ENCODE measurements around the gene WFIKKN1.
A peak's percentile ranks its signal among the peaks of the same experiment; 100 is the strongest.

Gene WFIKKN1

DNA sequence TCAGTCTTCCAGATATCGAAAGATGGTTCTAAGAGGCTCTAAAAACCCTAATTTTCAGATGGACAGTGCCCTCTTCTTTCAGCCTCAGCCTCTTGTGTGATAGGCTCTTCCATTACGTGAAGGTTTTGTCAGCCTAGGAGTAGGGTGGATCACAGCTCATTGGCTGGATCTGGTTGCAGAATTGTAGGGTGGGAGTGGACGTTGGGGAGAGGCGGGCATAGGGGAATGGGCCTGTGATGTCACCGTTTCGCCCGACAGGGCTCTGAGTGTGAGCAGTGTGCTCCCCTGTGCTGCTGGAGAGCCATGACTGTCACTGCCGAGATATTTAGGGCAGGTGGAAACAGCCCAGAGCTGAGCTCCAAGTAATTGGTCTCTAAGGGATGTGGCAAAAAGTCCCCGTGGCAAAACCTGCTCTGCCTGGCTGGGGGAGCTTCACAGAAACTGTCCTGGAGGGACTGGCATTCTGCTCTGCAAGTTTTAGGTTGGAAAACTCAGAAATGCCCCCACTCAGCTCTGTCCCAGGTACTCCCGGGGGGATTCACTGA, 6.2 kb upstream of the WFIKKN1 start:
- DNase-seq (ENCODE audit: low spot score): no peak

DNA sequence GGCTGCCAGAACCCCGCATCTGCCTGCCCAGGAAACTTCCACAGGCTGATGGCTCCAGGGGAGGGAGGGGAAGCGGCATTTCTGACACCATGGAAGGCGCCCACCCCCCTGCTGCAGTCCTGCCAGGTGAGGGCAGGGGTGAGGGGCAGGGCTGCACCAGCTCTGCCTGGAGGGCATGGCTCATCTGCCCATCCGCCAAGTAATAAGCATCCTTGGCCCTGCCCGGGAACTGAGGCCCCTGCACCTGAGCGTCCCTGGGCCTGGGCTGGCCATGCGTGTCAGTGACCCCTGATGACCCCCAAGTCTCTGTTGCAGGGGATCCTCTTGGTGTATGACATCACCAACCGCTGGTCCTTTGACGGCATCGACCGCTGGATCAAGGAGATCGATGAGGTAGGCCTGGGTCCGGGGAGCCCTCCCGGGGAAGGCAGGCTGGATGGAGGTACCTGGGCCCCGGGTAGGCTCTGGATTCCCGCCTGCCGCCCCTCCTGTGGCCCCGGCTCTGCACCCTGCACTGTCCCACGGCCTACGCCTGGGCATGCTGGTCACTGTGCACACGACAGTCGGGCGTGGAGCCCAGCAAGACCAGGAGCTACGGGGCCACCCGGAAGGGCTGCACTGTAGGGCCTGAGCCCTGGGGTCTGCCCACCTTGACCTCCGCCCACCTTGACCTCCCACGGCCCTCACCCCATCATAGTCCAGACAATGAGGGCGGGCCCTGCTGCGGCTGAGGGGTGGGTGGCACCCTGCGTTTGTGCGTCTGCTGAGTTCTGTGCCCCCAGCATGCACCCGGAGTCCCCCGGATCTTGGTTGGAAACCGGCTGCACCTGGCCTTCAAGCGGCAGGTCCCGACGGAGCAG, 5.4 kb upstream of the WFIKKN1 start:
- DNase-seq (ENCODE audit: low spot score): no peak

DNA sequence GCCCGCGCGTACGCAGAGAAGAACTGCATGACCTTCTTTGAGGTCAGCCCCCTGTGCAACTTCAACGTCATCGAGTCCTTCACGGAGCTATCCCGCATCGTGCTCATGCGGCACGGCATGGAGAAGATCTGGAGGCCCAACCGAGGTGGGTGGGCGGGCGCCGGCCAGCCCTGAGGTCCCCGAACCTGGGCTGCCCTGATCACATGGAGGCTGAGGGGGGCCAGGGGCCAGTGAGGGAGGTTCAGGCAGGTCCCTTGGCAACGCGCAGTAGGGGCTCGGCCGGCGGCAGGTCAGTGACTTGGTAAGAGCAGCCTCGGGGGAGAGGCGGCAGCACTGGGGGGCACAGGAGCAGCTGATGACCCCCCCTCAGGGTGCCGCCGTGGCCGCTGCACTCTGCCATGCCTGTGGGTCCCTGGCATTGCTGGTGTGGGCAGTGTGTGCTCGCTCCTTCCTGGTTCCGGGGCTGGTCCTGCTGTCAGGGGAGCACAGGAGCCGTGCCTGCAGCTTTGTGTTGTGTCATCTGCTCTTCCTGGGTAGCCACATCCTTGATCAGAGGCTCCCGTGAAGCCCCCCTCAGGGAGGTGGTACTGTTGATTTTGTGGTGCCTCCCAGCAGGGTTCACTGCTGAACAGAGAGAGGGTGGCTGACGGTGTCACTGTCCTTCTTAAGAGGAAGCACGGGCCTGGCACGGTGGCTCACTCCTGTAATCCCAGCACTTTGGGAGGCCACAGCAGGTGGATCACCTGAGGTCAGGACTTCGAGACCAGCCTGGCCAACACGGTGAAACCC, 4.6 kb upstream of the WFIKKN1 start:
- no peak for DNase-seq (ENCODE audit: low spot score)

DNA sequence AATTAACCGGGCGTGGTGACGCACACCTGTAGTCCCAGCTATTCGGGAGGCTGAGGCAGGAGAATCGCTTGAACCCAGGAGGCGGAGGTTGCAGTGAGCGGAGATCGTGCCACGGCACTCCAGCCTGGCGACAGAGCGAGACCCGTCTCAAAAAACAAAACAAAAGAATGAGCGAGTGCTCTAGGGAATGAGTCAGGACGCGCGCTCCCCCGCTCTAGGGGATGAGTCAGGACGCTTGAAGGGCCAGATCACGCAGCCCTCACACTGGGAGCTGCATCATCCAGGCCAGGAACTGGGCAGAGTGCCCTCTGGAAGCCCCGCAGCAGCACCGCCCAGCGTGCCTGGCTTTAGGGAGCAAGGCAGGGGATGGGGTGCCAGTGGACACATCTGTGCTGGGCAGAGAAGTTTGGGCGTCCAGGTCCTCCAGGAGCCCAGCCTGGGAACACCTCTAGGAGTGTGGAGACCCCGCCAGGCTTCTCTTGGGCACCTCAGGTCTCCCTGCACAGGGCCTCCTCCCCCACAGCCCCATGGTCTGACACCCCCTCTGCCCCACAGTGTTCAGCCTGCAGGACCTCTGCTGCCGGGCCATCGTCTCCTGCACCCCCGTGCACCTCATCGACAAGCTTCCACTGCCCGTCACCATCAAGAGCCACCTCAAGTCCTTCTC, 3.9 kb upstream of the WFIKKN1 start:
- DNase-seq (ENCODE audit: low spot score): peak; percentile 94

DNA sequence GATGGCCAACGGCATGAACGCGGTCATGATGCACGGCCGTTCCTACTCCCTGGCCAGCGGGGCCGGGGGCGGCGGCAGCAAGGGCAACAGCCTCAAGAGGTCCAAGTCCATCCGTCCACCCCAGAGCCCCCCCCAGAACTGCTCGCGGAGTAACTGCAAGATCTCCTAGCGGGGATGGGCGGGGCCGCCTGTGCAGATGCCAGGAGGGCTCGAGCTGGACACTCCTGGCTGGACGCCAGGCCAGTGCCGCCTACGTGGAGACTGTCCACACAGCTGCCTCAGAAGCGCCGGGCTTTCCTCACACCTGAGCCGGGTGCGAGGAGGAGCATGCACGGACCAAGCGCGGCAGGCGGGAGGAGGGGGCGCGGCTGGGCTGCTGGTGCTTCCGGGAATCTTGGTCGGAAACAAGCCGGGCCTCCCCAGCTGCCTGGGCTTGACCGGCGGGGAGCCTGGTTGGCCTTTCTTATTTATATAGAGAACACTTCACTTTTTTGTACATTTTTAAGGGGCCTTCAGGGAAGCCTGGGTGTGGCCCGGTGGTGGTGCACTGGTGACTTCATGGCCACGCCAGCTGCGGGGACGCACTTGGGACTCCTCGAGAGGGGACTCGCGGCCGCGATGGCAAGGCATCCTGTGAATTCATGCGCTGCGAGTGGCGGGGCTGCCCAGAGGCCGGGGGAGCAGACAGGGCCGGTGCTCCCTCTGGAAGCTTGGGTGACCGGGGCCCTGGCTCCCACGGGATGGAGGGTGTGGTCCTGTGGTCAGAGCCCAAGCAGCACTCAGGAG, 3.1 kb upstream of the WFIKKN1 start:
- no peak for DNase-seq (ENCODE audit: low spot score)

DNA sequence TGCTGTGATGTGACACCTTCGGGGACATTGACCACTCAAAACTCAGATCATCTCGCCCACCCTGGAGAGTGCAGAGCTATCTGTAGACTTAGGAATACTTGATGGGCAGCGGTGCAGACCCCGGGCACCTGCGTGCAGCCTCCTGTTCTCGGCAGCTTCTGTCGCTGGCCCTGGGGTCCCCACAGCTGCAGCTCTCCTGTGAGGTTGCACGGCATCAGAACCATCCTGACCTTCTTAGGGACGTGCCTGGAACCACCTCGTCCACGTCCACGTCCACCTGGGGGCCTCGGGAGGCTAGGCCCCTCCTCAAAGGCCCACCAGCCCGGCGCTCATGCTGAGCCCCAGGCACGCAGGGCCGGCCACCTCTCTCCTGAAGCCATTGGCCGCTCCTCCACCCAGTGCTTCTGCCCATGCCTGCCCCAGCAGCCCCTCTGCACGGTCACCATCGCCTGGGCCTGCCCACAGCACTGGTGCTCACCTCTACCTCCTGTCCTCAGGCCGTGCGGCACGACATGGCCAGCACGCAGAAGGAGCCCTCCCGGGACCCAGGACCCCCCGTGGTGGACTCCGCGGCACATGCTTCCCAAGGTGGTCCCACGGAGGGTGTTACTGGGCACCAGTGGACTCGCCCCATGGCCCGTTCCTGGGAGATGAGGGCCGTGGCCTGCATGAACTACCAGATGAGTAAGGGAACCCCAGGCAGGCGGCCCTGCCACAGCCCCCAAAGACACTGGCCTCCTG, 2.3 kb upstream of the WFIKKN1 start:
- DNase-seq (ENCODE audit: low spot score): no peak

DNA sequence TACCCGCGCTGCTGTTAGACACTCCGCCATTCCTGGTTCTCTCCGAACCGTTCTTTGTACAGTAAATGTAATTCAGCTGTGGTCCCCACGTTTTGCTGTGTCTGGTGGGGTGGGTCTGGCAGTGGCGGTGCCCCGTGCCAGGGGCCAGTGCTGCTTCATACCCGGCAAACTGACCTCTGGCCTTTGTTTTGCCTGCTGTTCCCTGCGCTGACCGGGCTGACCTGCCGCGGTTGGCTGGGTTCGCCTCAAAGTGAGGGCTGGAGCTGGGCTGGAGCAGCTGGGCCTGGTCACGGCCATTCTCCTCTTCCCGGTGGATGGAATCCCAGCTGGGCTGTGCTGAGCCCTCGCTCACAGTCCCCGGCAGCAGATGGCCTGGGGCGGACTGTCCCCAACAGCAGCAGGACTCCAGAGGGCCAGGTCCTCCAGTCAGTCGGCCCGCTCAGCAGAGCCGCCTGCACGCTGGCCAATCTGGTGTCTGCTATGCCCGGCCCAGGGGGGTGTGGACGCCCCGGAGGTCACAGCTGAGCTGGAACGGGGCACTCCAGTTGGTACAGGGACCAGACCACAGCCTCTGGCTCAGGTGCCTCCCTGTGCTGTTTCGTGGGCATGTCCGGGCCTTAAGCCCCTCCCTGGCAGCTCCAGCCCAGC, 1.5 kb upstream of the WFIKKN1 start:
- no peak for DNase-seq (ENCODE audit: low spot score)

DNA sequence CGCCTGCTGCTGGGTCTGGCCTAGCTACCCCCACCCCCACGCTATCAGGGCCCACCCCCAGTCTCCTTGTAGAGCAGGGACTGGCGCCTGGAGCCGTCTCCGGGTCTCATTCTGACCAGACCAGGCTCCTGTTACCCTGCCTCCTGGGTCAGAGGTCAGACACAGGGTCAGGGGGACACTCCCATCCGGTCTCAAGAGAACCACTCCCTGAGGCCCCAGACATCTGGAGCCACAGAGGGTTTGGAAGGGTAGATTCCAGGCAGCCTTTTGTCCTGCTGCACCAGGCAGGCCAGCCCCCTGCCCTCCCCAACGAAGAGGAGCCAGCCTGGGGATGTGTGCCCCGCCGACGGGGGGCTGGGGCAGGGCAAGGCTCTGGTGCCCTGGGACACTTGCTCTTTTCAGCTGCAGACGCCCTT, 944 bp upstream of the WFIKKN1 start:
- no peak for DNase-seq (ENCODE audit: low spot score)

DNA sequence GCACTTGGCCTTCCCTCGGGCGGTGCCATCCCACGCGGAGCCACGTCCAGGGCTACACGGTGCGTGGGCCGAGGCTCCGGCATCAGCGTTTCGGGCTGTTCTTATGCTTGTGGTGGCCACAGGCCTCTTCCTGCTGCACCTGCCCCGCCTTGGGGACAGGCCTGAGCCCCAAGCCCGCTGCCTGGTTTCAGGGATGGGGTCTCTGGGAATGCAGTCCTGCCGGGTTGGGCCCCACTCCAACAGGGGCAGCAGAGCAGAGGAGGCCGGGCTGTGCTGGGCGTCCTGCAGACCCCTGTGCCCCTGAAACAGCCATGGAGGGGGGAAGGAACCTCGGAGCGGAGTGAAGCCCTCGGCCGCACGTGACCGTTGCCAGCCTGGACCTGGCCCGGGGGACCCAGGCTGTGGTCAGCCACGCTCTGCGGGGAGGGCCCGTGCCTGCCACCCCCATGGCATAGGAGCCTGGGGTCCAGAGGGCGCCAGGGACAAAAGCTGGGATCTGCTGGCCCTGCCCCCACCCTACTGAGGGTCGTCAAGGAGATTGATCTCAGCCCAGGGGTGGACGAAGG, 453 bp upstream of the WFIKKN1 start:
- DNase-seq (ENCODE audit: low spot score): no peak

DNA sequence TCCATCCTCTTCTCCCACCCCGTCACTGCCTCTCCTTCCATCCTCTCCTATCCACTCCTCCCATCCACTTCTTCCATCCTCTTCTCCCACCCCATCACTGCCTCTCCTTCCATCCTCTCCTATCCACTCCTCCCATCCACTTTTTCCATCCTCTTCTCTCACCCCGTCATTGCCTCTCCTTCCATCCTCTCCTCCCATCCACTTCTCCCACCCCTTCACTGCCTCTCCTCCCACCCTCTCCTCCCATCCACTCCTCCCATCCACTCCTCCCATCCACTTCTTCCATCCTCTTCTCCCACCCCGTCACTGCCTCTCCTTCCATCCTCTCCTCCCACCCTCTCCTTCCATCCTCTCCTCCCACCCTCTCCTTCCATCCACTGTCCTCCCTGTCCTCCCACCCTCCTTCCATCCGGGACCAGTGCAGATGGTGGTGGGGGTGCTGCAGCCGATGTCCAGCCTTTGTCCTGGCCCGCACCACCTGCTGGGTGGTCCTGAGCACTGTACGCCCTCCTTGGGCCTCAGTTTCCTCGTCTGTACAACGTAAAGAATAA, 1.1 kb downstream of the WFIKKN1 start:
- no peak for DNase-seq (ENCODE audit: low spot score)

DNA sequence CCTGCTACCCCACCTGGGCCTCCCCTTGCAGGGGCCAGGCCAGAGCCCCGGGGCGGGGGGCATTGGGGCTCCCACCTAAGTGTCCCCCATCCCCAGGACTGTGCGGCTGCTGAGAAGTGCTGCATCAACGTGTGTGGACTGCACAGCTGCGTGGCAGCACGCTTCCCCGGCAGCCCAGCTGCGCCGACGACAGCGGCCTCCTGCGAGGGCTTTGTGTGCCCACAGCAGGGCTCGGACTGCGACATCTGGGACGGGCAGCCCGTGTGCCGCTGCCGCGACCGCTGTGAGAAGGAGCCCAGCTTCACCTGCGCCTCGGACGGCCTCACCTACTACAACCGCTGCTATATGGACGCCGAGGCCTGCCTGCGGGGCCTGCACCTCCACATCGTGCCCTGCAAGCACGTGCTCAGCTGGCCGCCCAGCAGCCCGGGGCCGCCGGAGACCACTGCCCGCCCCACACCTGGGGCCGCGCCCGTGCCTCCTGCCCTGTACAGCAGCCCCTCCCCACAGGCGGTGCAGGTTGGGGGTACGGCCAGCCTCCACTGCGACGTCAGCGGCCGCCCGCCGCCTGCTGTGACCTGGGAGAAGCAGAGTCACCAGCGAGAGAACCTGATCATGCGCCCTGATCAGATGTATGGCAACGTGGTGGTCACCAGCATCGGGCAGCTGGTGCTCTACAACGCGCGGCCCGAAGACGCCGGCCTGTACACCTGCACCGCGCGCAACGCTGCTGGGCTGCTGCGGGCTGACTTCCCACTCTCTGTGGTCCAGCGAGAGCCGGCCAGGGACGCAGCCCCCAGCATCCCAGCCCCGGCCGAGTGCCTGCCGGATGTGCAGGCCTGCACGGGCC, 1.9 kb downstream of the WFIKKN1 start:
- DNase-seq (ENCODE audit: low spot score): no peak

DNA sequence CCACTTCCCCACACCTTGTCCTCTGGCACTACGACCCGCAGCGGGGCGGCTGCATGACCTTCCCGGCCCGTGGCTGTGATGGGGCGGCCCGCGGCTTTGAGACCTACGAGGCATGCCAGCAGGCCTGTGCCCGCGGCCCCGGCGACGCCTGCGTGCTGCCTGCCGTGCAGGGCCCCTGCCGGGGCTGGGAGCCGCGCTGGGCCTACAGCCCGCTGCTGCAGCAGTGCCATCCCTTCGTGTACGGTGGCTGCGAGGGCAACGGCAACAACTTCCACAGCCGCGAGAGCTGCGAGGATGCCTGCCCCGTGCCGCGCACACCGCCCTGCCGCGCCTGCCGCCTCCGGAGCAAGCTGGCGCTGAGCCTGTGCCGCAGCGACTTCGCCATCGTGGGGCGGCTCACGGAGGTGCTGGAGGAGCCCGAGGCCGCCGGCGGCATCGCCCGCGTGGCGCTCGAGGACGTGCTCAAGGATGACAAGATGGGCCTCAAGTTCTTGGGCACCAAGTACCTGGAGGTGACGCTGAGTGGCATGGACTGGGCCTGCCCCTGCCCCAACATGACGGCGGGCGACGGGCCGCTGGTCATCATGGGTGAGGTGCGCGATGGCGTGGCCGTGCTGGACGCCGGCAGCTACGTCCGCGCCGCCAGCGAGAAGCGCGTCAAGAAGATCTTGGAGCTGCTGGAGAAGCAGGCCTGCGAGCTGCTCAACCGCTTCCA, 2.7 kb downstream of the WFIKKN1 start:
- no peak for DNase-seq (ENCODE audit: low spot score)

DNA sequence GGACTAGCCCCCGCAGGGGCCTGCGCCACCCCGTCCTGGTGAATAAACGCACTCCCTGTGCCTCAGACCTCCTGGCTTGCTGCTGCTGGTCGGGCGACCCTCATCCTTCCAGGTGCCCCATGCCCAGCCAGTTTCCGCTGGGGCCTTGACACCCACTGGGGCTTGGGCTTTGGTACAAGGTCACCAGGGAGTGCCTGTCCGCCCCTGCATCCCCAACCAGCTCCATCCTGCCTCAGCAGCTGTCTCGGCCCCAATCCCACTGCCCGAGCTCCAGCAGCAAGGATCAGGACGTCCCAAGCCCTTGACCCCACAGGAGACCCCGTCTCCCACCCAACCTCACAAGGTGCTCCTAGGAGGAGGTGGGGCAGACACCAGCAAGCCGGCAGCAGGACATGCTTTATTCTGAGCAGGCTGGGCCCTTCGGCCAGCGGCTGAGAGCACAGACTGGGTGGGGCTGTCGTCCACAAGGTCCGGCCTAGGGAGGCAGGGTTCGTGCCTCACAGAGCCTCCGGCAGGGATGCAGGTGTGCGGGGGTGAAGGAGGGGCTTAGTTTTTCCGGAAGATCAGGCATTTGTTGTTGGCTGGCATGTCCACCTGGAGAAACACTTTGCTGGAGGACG, 3.4 kb downstream of the WFIKKN1 start:
- no peak for DNase-seq (ENCODE audit: low spot score)

DNA sequence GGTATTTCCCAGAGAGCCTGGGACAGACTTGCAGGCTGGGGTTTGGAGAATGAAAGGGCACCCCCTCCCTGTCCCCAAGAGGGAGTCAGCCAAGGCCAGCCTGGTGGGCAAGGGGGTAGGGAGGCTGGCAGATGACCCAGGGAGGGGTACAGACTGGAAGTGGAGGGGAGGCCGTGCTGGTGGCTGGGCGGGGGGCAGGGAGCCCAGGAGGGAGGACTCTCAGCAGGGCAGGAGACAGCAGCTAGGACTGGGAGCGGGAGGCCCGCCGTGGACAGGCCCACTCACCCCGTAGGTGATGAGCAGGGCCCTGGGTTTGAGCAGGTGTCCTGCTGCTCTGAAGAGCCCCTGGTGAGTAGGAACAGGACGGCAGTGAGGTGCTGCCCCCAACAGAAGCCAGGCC, 4.2 kb downstream of the WFIKKN1 start:
- DNase-seq (ENCODE audit: low spot score): no peak

DNA sequence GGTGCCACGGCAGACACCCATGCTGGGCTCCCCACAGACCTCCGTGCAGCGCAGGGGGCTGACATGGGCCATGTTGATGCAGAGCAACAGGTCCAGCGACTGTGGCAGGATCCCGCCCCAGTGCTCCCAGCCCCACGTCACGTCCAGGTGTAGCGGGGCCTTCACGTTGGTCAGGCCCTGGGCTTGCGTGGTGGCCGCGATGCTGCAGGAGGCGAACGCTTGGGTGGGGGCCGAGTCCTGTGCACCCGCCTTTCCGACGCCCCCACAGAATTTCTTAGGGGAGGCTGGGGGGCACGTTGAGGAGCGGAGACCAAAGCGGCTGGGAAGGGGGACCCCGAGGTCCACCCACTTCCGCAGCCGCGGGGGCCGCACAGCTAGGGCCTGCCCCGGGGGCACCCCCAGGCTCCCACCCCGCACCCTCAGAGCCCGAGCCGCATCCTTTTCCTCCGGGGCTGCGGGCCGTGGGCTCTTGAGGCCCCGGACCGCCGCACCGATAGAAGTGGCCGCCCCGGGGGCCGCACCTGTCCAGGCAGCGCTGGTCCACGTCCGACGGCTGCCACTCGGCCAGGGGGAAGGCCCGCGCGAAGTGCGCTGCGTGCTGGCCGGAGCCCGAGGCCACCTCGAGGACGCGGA, 4.9 kb downstream of the WFIKKN1 start:
- no peak for DNase-seq (ENCODE audit: low spot score)

DNA sequence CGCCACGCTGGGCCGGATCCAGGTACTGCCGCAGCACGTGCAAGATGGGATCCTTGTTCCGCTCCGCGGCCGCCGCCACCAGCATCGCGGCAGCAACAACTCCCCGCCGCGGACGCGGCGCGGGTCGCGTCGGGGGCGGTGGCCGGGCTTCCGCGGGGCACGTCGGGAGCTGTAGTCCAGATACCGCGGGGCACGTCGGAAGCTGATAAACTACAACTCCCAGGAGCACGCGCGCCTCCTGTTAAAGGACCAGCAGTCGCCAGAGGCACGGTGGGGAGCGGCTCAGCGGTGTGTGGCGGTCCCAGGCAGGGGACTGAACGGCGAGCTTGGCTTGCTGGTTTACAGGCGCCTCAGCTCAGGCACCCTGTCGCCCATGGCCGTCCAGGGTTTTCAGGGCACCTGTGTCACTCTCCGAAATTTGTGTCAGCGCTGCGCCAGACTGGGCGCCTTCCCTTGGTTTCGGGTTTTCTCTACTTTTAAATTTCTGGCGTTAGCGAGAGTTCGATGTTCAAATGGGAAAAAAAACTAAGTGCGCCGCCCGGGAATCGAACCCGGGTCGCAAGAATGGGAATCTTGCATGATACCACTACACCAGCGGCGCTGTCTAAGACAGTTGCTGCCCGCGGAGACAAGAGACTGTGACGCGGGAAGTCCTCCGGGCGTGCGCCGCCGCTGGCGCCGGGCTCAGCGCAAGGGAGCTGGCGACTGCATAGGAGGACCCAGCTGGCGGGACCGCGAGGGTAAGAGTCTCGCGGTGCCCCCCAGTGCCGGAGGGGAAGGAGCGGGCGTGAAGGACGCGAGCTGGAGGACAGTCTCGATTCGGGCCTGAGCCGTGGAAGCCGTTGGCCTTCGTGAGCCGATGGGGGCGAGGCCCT, 5.7 kb downstream of the WFIKKN1 start, which contains the start of gene METTL26:
Gene METTL26 (minus strand): TSS at position 100 of the 875 bp plus-strand sequence. CDS start 15 bp downstream, at position 85.
- DNase-seq (ENCODE audit: low spot score): peak; percentile 95

Data from GM03348 (cell line).